Measurements from ENCODE around the gene SNCA.

SNCA gene

DNA sequence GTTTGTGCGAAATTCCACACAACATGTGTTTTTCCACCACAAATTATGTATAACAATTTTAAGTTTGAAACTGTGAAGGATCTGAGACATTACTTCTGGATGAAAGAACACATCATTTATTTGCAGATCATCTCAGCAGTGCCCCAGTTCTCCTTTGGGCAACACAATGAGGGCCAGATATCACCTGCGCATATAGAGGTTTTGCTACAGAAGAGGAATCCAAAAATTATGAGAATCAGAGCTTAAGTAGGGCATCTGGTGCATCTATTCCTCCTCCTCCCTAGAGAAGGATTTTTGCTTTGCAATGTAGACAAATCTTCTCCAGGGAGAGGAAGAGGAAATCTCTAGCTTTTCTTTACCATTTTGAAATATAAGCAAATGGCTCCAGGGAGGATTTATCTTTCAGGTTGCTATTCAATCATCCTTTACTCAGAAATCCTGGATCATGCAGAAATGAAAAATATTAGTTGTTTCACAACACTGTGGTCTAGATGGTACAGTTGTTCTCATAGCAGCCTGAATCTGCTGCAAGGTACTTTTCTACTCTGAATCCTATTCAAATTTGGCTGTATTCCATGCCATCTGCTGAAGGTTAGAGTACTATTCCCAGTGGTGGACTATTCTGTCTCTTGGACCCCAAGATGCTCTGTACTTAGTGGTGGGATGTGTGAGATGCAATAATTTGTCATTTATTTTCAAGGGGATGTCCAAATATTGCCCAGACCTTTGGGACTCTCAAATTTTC is 132.1 kb downstream of the SNCA start:
- DNase-seq (ENCODE audit: low spot score): no peak

DNA sequence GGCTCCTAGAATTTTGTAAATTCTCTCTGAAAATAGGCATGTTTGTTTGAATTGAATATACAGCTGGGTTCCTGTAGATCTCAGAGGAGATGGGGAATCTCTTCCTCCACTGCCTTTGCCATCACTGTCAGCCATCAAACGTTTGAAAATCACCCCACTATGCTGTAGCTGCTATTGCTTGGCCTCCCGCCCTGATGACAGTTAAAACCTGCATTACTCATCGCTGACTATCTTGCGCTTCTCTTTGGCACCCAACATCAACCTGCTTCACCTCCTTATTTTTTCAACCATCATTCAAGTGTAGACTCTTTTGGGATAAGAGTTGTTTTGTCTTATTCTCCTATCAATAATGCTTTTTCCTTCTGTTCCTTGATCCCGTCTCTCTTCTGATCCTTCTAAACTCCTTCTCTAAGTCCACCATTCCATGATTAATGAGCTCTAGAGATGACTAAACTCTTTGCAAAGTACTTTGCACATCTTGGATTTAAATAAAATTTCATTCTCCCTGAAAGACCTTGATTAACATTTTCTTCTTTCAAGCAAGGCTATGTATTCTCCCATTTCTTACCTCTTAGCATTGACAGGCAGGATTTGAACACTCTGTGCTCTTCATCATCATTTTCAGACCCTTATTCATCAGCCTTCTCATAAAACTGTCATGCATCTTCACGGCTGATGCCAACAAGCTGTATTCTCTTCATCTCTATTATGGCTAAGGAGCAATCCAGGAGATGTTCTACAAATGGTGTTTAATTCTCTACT is 133.0 kb downstream of the SNCA start:
- DNase-seq (ENCODE audit: low spot score): no peak

DNA sequence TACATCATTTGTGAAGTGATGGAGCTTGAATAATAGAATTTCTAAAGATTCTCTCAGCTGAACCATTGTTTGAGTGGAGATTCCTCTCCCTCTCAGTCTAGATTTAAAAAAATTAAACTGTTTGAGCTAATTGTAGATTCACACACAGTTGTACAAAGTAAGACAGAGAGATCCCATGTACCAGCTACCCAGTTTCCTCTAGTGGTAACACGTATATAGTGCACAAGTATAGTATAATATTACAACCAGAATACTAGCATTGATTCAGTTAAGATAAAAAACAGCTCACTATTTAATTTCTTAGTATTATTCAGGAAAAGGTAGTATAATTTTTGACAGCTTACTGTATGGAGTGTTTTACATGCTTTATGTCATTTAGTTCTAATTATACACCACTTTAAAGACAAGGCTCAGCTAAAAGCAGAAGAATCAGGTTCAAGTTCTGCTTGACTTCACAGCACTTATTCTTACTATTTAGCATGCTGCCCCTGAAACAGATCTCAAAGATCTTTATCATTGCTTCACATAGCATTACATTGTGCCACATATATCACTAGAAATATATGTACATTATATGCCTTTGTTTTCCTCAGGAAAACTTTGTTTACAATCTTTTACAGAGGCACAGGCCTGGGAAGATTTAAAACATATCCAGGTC is 136.1 kb downstream of the SNCA start:
- no peak for DNase-seq (ENCODE audit: low spot score)

GRCh38 chr4:89685690-89686089 is 151.3 kb downstream of the SNCA start:
- DNase-seq (ENCODE audit: low spot score): no peak

DNA sequence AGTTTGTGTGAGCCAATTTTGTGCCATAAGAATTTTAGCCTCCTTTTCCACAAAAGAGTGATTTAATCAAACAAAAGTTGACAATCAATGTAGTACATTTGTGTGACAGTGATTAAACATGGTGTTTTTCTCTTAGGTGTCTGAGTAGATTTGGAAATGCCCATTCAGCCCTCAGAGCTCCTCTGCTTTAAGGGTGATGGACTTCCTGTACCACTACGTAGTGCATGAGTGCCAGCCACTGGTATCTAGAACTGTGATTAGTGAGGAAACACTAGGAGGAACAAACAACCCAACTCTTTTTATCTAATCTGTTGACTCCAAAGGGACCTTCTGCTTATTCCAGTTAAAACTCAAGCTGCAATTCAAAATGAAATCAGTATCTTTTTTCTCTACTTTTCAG is 151.7 kb downstream of the SNCA start:
- no peak for DNase-seq (ENCODE audit: low spot score)

DNA sequence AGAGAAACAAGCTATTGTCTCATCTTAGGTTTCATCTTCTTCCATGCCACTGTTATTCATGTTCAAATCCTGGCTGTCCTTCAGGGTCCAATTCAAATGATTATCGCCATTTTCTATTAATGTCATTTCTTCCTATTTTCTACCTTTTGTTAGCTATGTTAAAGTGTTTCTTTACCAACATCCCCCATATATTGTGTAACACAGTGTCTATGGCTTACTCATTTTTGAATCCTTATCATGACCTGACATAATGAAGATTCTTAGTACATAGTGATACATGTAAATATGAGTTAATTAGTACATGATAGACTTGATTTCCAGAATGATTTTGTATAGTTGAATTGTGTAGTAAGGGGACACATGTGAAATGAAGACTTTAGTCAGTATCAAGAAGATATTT is 152.4 kb downstream of the SNCA start:
- DNase-seq (ENCODE audit: low spot score): no peak

DNA sequence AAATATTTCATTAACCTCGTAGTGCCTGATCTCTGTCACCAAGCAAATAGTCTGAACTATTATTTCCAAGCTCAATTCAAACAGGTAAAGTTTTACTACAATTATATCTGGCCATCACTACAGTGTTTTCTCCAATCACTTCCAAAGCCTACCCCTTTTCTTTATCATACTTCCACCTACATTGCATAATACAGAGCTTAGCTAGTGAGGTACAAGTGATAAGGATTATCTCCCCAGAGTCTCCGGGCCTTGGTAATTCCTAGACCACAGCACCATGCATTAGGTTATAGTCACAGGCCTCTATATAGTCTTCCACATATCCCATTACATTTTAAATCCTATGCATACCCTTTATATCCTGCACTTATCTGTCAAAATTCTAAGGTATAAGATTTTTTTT is 154.2 kb downstream of the SNCA start:
- no peak for DNase-seq (ENCODE audit: low spot score)

DNA sequence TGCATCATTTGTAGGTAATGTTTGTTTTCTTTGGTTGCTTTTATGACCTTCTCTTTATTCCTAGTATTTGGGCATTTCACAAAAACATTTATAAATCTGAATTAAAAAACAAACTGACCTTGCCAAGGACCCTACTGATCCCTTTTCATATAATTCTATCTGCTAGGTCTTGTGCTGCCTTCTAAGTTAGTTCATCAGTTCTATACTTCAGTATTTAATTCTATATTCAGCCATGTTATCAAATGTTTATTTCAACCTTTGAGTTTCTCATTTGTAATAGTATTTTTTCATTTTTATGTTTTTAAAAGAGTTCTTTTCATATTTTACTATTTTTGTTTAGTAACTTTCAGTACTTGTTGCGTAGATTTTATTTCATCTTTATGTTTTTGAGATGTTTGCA is 155.3 kb downstream of the SNCA start:
- DNase-seq (ENCODE audit: low spot score): no peak

GRCh38 chr4:89681219-89681618 is 155.7 kb downstream of the SNCA start:
- DNase-seq (ENCODE audit: low spot score): no peak

DNA sequence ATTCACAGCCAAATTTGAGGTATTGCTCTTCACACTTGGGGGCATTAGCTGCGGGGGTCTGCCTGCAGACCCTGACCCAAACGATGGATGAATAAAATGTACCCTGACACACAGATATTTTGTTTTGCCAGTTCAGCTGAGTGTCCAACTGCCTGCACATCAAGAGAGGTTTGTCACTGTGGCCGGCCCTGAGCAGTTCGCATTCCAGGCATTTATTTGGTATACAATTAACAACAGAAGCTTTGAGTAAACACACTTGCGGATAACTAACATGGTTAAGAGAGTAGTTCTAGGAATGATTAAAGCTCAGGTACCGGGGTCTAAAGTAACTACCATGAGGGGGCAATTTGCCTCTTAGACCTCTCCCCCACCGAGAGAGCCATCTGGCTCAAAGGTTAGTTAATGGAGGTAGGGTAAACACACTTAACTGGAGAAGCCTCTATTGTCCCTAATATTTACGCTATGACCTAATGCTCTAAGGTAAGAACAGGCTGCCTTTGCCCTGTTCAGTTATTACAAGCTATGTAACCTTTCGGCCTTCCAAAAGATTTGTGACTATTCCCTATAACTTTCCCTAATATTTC is 162.0 kb downstream of the SNCA start:
- DNase-seq (ENCODE audit: low spot score): no peak
